A549 (cell line): ENCODE measurements around the gene SELENOO. TPM values are rescaled to one million over a fixed set of nuclear protein-coding genes. Genes with fewer than 3 reads are reported as not detected.

Experiments
- ATAC-seq, 2 experiments: fragments of 200-7000 bp in 1 of 2; fragments of >200 bp in 1 of 2; cut with Nextera tagmentation in 1 of 2; cut with Tn5 transposase in 1 of 2; 3 replicates each; pipeline versions ENCODE4 v1.8.0 to v1.9.1; 2018 to 2020; ENCODE audit warnings: mild to moderate bottlenecking in 1 of 2, moderate library complexity in 1 of 2
- CTCF ChIA-PET: fragments of 300-600 bp; sonication (Branson Sonifier 250); formaldehyde crosslinking; extraction: SDS; loops from one replicate; lab custom pipeline; 2021; ENCODE audit warnings: antibody characterized with exemption, inconsistent platforms; lab: Yijun Ruan, JAX
- POLR2A ChIA-PET: fragments of 350-600 bp; formaldehyde crosslinking; extraction: SDS; loops from one replicate; lab custom pipeline; 2021; ENCODE audit warnings: antibody characterized with exemption, inconsistent platforms; lab: Yijun Ruan, JAX
- DNase-seq, 2 experiments: peaks; one replicate each; pipeline versions ENCODE4 v3.0.0 to v3.0.0-alpha.2; 2011 to 2016; ENCODE audit warnings: low read depth in 1 of 2, low spot score in 1 of 2
- FAIRE-seq: peaks from 2 replicates; lab custom pipeline; 2011; peaks lifted over from hg19 to GRCh38; lab: Jason Lieb, UNC
- H3K27ac ChIP-seq, 2 experiments: fragments of >200 bp; sonication (Bioruptor Twin); formaldehyde crosslinking; 3 replicates each; pipeline ENCODE4 v1.5.1; 2016 to 2017
- H3K4me1 ChIP-seq: fragments of >200 bp; sonication (Bioruptor Twin); formaldehyde crosslinking; 3 replicates; pipeline ENCODE4 v1.6.1; 2016
- H3K4me2 ChIP-seq: fragments of >200 bp; sonication (Bioruptor Twin); formaldehyde crosslinking; 3 replicates; pipeline ENCODE4 v1.6.1; 2016
- H3K4me3 ChIP-seq: fragments of >200 bp; sonication (Bioruptor Twin); formaldehyde crosslinking; 3 replicates; pipeline ENCODE4 v1.5.1; 2016
- H3K9me3 ChIP-seq: fragments of >200 bp; sonication (Bioruptor Twin); formaldehyde crosslinking; 3 replicates; pipeline ENCODE4 v1.6.1; 2016
- ATOH8 ChIP-seq: fragments of 250-450 bp; sonication (Bioruptor Pico); IDR thresholded peaks from 2 replicates; pipeline ENCODE4 v1.5.0; 2020; ENCODE audit warnings: low read depth, mild to moderate bottlenecking, moderate library complexity
- BHLHE40 ChIP-seq: IDR thresholded peaks from 2 replicates; pipeline ENCODE4 v1.6.1; 2012; ENCODE audit warnings: low read depth, low read length, inconsistent platforms
- CBX2 ChIP-seq: fragments of 200-600 bp; sonication (generic); IDR thresholded peaks from 2 replicates; pipeline ENCODE4 v1.6.1; 2016; ENCODE audit warnings: low read depth, mild to moderate bottlenecking, borderline replicate concordance
- CEBPB ChIP-seq, 2 experiments: fragments of >200 bp in 1 of 2; sonication (Bioruptor Twin) in 1 of 2; formaldehyde crosslinking in 1 of 2; IDR thresholded peaks; 2 replicates each; pipeline ENCODE4 v1.6.1; 2012 to 2016
- E2F6 ChIP-seq: IDR thresholded peaks from 2 replicates; pipeline ENCODE4 v1.6.1; 2012; ENCODE audit warnings: low read depth, borderline replicate concordance
- EHMT2 ChIP-seq: fragments of 200-600 bp; sonication (generic); IDR thresholded peaks from 2 replicates; pipeline ENCODE4 v1.6.1; 2016; ENCODE audit warnings: antibody characterized with exemption, low read depth, mild to moderate bottlenecking, moderate library complexity
- EP300 ChIP-seq, 2 experiments: fragments of >200 bp; sonication (Bioruptor Twin); formaldehyde crosslinking; IDR thresholded peaks; 2 replicates in 1 of 2; 3 replicates in 1 of 2; pipeline ENCODE4 v1.6.1; 2016 to 2017
- FOSL2 ChIP-seq, 2 experiments: fragments of 450-650 bp in 1 of 2; fragments of >200 bp in 1 of 2; sonication (Bioruptor Twin) in 1 of 2; formaldehyde crosslinking; IDR thresholded peaks; 2 replicates each; pipeline versions ENCODE4 v1.5.0 to v1.6.1; 2016 to 2020; ENCODE audit warnings: mild to moderate bottlenecking in 1 of 2, moderate library complexity in 1 of 2
- GATA3 ChIP-seq: IDR thresholded peaks from 2 replicates; pipeline ENCODE4 v1.6.1; 2012; ENCODE audit warnings: borderline replicate concordance
- HOXA7 ChIP-seq: fragments of 250-450 bp; sonication (Bioruptor Pico); IDR thresholded peaks from 2 replicates; pipeline ENCODE4 v1.5.0; 2020; ENCODE audit warnings: mild to moderate bottlenecking, moderate library complexity
- JUN ChIP-seq, 2 experiments: fragments of >200 bp; sonication (Bioruptor Twin); formaldehyde crosslinking; IDR thresholded peaks; 2 replicates in 1 of 2; 3 replicates in 1 of 2; pipeline ENCODE4 v1.6.1; 2016 to 2017
- MAX ChIP-seq: IDR thresholded peaks from 2 replicates; pipeline ENCODE4 v1.6.1; 2012
- MAZ ChIP-seq: fragments of 150-350 bp; IDR thresholded peaks from 2 replicates; pipeline ENCODE4 v1.6.1; 2014; ENCODE audit warnings: antibody characterized with exemption, low read depth, low read length, borderline replicate concordance
- MYC ChIP-seq: IDR thresholded peaks from 2 replicates; pipeline ENCODE4 v1.6.1; 2012; ENCODE audit warnings: mild to moderate bottlenecking, inconsistent platforms, low read length, improper control_type of control experiment, borderline replicate concordance
- NFE2L2 ChIP-seq: fragments of 150-350 bp; conservative IDR thresholded peaks from 2 replicates; pipeline ENCODE4 v1.6.1; 2014; ENCODE audit warnings: low read length
- NR3C1 ChIP-seq: fragments of >200 bp; sonication (Bioruptor Twin); formaldehyde crosslinking; IDR thresholded peaks from 3 replicates; pipeline ENCODE4 v1.6.1; 2017
- PBX3 ChIP-seq: IDR thresholded peaks from 2 replicates; pipeline ENCODE4 v1.6.1; 2012
- PHF8 ChIP-seq: fragments of 200-600 bp; sonication (generic); IDR thresholded peaks from 2 replicates; pipeline ENCODE4 v1.6.1; 2016; ENCODE audit warnings: low read depth, mild to moderate bottlenecking, antibody characterized with exemption, moderate library complexity, borderline replicate concordance
- POLR2A ChIP-seq: IDR thresholded peaks from 2 replicates; pipeline ENCODE4 v1.6.1; 2012; ENCODE audit warnings: mild to moderate bottlenecking, low read length
- RAD21 ChIP-seq, 2 experiments: fragments of >200 bp in 1 of 2; sonication (Bioruptor Twin) in 1 of 2; formaldehyde crosslinking in 1 of 2; IDR thresholded peaks in 1 of 2; conservative IDR thresholded peaks in 1 of 2; 2 replicates in 1 of 2; 3 replicates in 1 of 2; pipeline ENCODE4 v1.6.1; 2012 to 2018; ENCODE audit warnings: inconsistent platforms in 1 of 2
- RARB ChIP-seq: fragments of 250-450 bp; sonication (Bioruptor Pico); IDR thresholded peaks from 2 replicates; pipeline ENCODE4 v1.8.0; 2021; ENCODE audit warnings: mild to moderate bottlenecking, moderate library complexity
- RNF2 ChIP-seq: fragments of 200-600 bp; sonication (generic); IDR thresholded peaks from 2 replicates; pipeline ENCODE4 v1.6.1; 2016; ENCODE audit warnings: low read depth, mild to moderate bottlenecking, antibody characterized with exemption, moderate library complexity, borderline replicate concordance
- SMC3 ChIP-seq: fragments of >200 bp; sonication (Bioruptor Twin); formaldehyde crosslinking; IDR thresholded peaks from 3 replicates; pipeline ENCODE4 v1.6.1; 2018; ENCODE audit warnings: inconsistent platforms
- SREBF2 ChIP-seq: fragments of 450-650 bp; IDR thresholded peaks from 2 replicates; pipeline ENCODE4 v1.6.1; 2014; ENCODE audit warnings: mild to moderate bottlenecking, moderate library complexity
- TFCP2L1 ChIP-seq: fragments of 250-450 bp; sonication (Bioruptor Pico); IDR thresholded peaks from 2 replicates; pipeline ENCODE4 v1.5.0; 2021; ENCODE audit warnings: mild to moderate bottlenecking
- ZC3H11A ChIP-seq: fragments of 450-650 bp; IDR thresholded peaks from 2 replicates; pipeline ENCODE4 v1.6.1; 2014; ENCODE audit warnings: antibody characterized with exemption, mild to moderate bottlenecking
- ZFP36 ChIP-seq: fragments of 450-650 bp; IDR thresholded peaks from 2 replicates; pipeline ENCODE4 v1.6.1; 2014; ENCODE audit warnings: borderline replicate concordance; ENCODE audit not compliant: partially characterized antibody
- ZNF302 ChIP-seq: fragments of 250-450 bp; sonication (Bioruptor Pico); IDR thresholded peaks from 2 replicates; pipeline ENCODE4 v1.9.0; 2021; ENCODE audit warnings: inconsistent platforms, mild to moderate bottlenecking, moderate library complexity
- WGBS: methylation state at CpG from one replicate; pipeline ENCODE4 v1.1.6; 2017; ENCODE audit errors: missing lambda C conversion rate; 5-methylcytosine and 5-hydroxymethylcytosine counted together
- polyA plus RNA-seq, 4 experiments: library from polyadenylated mRNA; depleted of rRNA in 3 of 4; stranded (reverse); fragments of >200 nt; fragmentation: RNase III in 1 of 4; extraction: RNeasy Plus Mini Kit Qiagen cat#74134 plus additional on column Dnase treatment in 1 of 4; gene quantifications; 2 replicates in 3 of 4; 3 replicates in 1 of 4; pipeline ENCODE4 v1.2.3, GENCODE V29; 2011 to 2017

Gene SELENOO
- polyA plus RNA-seq, 2 of the 4 experiments (the other 2 are of a cell fraction): 7.8 to 14.7 TPM

- TF ChIP-seq EHMT2 (no peak), RARB (no peak), MYC (no peak), JUN (IDR thresholded peaks at IDR 0.05) (no peak), ATOH8 (CRISPR knock-in tag) (no peak), FOSL2 (IDR thresholded peaks at IDR 0.05) (no peak), FOSL2 (CRISPR knock-in tag; IDR thresholded peaks at IDR 0.05) (no peak), CBX2 (no peak), NFE2L2 (no peak), BHLHE40 (no peak), SREBF2 (no peak), EP300 (IDR thresholded peaks at IDR 0.05) (no peak), ZNF302 (no peak)
- no peak overlapping the region for H3K4me3 ChIP-seq
- ChIA-PET CTCF (interaction anchor here (1.5 kb wide), 1 partner anchor 82 kb away, joined by 3 read pairs; no protein-coding TSS in a partner anchor), POLR2A (no interaction called here)
- H3K27ac ChIP-seq: no peak overlapping the region
- ATAC-seq (no peak), FAIRE-seq (no peak), DNase-seq (no peak)
- no peak overlapping the region for H3K4me2 ChIP-seq
- no peaks in the 10 kb centered on the region for H3K9me3 ChIP-seq
- 90% methylated on average over 10 of the region's 11 CpGs for WGBS
- peaks cover 34% of the 10 kb centered on the region for H3K4me1 ChIP-seq
These were observed 12.5 kb upstream of the SELENOO start for GRCh38 chr22:50188356-50188755.

GRCh38 chr22:50189184-50189848, 11.5 kb upstream of the SELENOO start:
- Histone ChIP-seq H3K4me3 (no peak overlapping the region), H3K4me2 (peak overlapping the region; percentile 94), H3K9me3 (no peaks in the 10 kb centered on the region), H3K27ac (peak overlapping the region; percentile 79 to 93; a peak in 5 of 6 replicates), H3K4me1 (peaks cover 27% of the 10 kb centered on the region)
- ChIA-PET POLR2A (no interaction called here), CTCF (interaction anchor here (0.9 to 3.3 kb wide), 7 partner anchors 15 to 133 kb away, joined by 3 to 15 read pairs (median 6); no protein-coding TSS in a partner anchor)
- ATAC-seq (no peak), FAIRE-seq (no peak), DNase-seq (no peak)
- TF ChIP-seq E2F6 (no peak), TFCP2L1 (CRISPR knock-in tag) (no peak), RAD21 (conservative IDR thresholded peaks at IDR 0.05 in 1 of 2, IDR thresholded peaks at IDR 0.05 in 1 of 2) (no peak), MAX (no peak), CEBPB (IDR thresholded peaks at IDR 0.05) (no peak), POLR2A (no peak), ZC3H11A (no peak), NR3C1 (no peak), HOXA7 (CRISPR knock-in tag) (no peak)
- 90% methylated on average over 9 of the region's 20 CpGs for WGBS

GRCh38 chr22:50189849-50190181, 11.0 kb upstream of the SELENOO start:
- 53% methylated on average over 2 of the region's 4 CpGs for whole genome bisulfite sequencing
- POLR2A ChIA-PET: no interaction called here

More at GRCh38 chr22:50189849-50190181, 11.0 kb upstream of the SELENOO start:
- peak overlapping the region; percentile 56; the same call in 2 of the 3 replicates for H3K4me3 ChIP-seq
- TF ChIP-seq HOXA7 (CRISPR knock-in tag) (no peak), RNF2 (no peak), GATA3 (no peak), EHMT2 (no peak), RARB (no peak), RAD21 (conservative IDR thresholded peaks at IDR 0.05 in 1 of 2, IDR thresholded peaks at IDR 0.05 in 1 of 2) (no peak), ZFP36 (no peak), SMC3 (no peak), PHF8 (no peak), MAZ (no peak), SREBF2 (no peak), PBX3 (no peak)
- FAIRE-seq (no peak), DNase-seq (no peak), ATAC-seq (peak; percentile 41 to 58; a peak in 5 of 6 replicates)
- CTCF ChIA-PET: interaction anchor here (0.9 to 3.3 kb wide), 6 partner anchors 16 to 133 kb away, joined by 3 to 15 read pairs (median 8); no protein-coding TSS in a partner anchor
- peak overlapping the region; percentile 79 to 93 for H3K27ac ChIP-seq
- no peaks in the 10 kb centered on the region for H3K9me3 ChIP-seq
- H3K4me2 ChIP-seq: peak overlapping the region; percentile 94
- H3K4me1 ChIP-seq: peaks cover 25% of the 10 kb centered on the region
